Esophagus (tissue), 2 donors: ENCODE results near the gene CHRNB2. TPM values are rescaled to one million over a fixed set of nuclear protein-coding genes. Genes with fewer than 3 reads are reported as not detected.
"Not testable (repeated sequence)": the region's sequence is repeated elsewhere in the genome, so short reads cannot be mapped to it uniquely, and the experiment has no call there.

Experiments used
- H3K27ac ChIP-seq, 2 donors: one replicate each; pipeline ENCODE4 v1.5.1; 2013; ENCODE audit warnings: low read depth in 2 of 2, mild to moderate bottlenecking in 2 of 2, inconsistent platforms in 1 of 2, low read length in 1 of 2, moderate library complexity in 1 of 2
- H3K27me3 ChIP-seq, 2 donors: one replicate each; pipeline ENCODE4 v1.6.1; 2013; ENCODE audit warnings: low read length in 2 of 2, control low read depth in 1 of 2, mild to moderate bottlenecking in 1 of 2; ENCODE audit not compliant: insufficient read depth in 2 of 2, control insufficient read depth in 1 of 2
- H3K36me3 ChIP-seq, 2 donors: one replicate each; pipeline ENCODE4 v1.6.1; 2013; ENCODE audit warnings: low read length in 1 of 2; ENCODE audit not compliant: control insufficient read depth in 2 of 2, insufficient read depth in 2 of 2
- H3K4me1 ChIP-seq, 2 donors: one replicate each; pipeline ENCODE4 v1.6.1; 2013; ENCODE audit warnings: low read length in 1 of 2; ENCODE audit not compliant: control insufficient read depth in 2 of 2, insufficient read depth in 2 of 2
- H3K4me3 ChIP-seq, 2 donors: one replicate each; pipeline ENCODE4 v1.5.1; 2013; ENCODE audit warnings: low read length in 2 of 2, mild to moderate bottlenecking in 2 of 2, low read depth in 1 of 2, moderate library complexity in 1 of 2
- H3K9me3 ChIP-seq, 2 donors: one replicate each; pipeline ENCODE4 v1.6.1; 2013; ENCODE audit warnings: mild to moderate bottlenecking in 2 of 2, low read depth in 1 of 2, low read length in 1 of 2, moderate library complexity in 1 of 2; ENCODE audit not compliant: control insufficient read depth in 2 of 2, insufficient read depth in 1 of 2
- WGBS, 2 donors: extraction: QIAGEN DNeasy Blood & Tissue Kit; methylation state at CpG; one replicate each; pipeline ENCODE4 v1.1.7; 2013; 5-methylcytosine and 5-hydroxymethylcytosine counted together
- polyA plus RNA-seq, 2 donors: library from polyadenylated mRNA; stranded (reverse); fragments of 200-250 nt; gene quantifications; one replicate each; pipeline ENCODE4 v1.2.3, GENCODE V29; 2013
- donor health status: healthy with polysubstance abuse.
- donor health status: Bipolar disorder and iron deficiency.

The CHRNB2 gene
- polyA plus RNA-seq = under 1 TPM; 0.11 to 0.18 TPM

DNA sequence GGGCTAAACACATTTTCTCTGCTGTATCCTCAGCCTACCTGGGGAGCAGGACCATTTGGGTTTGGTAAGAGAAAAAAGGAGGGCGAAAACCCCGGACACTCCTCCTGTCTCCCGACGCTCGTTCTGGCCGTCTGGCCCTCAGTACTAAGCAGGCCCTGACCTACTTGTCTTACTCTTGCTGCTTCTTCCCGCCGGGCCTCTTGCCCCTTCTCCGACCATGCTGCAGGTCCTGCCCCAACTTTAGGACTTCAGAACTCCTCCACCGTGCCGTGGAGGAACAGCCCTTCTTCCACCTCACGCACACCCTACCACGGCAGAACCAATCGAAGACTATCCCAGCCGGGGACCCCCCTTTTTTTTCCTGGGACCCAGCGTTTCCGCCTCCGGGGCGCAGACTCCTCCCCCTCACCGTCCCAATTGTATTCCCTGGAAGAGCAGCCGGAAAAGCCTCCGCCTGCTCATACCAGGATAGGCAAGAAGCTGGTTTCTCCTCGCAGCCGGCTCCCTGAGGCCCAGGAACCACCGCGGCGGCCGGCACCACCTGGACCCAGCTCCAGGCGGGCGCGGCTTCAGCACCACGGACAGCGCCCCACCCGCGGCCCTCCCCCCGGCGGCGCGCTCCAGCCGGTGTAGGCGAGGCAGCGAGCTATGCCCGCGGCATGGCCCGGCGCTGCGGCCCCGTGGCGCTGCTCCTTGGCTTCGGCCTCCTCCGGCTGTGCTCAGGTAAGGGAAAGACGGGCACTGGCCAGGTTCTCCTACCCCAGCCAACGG is at the start of gene CHRNB2:
Gene CHRNB2, plus strand, starts transcription at position 393 of the 771 bp plus-strand sequence. Its CDS starts 267 bp downstream, at position 660.
- Histone ChIP-seq H3K27ac (no peak within 1 kb of the TSS), H3K9me3 (no peaks in the 10 kb centered on the region), H3K27me3 (no peaks in the 10 kb centered on the region), H3K4me3 (peak within 1 kb of the TSS; percentile 28 to 30), H3K4me1 (peaks cover 8 to 11% of the 10 kb centered on the region in 2 donors), H3K36me3 (no peaks in the 10 kb centered on the region)
- 2% methylated on average over 50 to 53 of the region's 53 CpGs for WGBS, 2 donors

DNA sequence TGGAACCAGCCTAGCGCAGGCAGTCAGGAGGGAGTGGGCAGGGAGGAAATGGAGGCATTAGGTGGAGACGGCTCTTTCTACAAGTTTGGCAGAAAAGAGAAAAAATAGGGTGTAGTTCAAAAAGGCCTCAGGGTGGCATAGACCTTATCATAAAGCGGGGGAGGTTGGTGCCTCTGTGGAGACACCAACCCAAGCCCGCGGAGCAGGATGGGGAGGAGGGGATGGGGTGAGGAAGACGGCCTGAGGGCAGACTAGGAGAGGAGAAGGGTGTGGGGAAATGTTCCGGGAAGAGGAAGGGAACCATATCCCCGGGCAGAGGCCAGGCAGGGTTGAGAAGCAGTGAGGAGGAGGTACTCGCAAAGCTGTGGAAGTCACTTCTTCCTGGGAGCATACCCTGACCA is 48.0 kb upstream of the CHRNB2 start:
- 48 to 54% methylated on average over 9 of the region's 9 CpGs for WGBS, 2 donors
- H3K27ac ChIP-seq = peak overlapping the region in 1 of 2 donors; percentile 6
- no peaks in the 10 kb centered on the region for H3K36me3 ChIP-seq
- H3K4me3 ChIP-seq = no peak overlapping the region
- peaks cover 0 to 2% of the 10 kb centered on the region in 2 donors for H3K4me1 ChIP-seq
- H3K9me3 ChIP-seq = no peaks in the 10 kb centered on the region
- H3K27me3 ChIP-seq = no peaks in the 10 kb centered on the region

DNA sequence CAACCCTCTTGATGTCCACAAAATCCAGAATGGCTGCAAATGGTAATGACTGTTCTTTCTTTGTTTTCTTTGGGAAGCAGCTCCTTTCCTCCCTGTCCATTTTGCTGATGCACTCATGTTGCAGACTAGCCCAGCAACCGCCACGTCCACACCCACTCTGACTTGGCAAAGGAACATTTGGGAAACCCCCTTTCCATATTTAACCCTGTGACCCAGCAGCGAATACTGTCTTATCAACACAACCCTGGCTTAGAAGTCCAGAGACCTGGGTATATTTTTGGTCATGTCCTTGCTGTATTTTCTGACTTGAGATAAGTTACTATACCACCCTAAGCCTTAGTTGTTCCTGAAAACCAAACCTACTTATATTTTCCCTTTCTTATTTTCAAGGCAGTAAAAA is 47.2 kb upstream of the CHRNB2 start:
- 22 to 34% methylated on average over 3 of the region's 3 CpGs for WGBS, 2 donors
- Histone ChIP-seq H3K4me1 (peaks cover 0 to 2% of the 10 kb centered on the region in 2 donors), H3K27me3 (no peaks in the 10 kb centered on the region), H3K4me3 (no peak overlapping the region), H3K9me3 (no peaks in the 10 kb centered on the region), H3K36me3 (no peaks in the 10 kb centered on the region), H3K27ac (no peak overlapping the region)

- peaks cover 0 to 2% of the 10 kb centered on the region in 2 donors for H3K4me1 ChIP-seq
- no peaks in the 10 kb centered on the region for H3K36me3 ChIP-seq
- H3K27ac ChIP-seq = no peak overlapping the region
- no peak overlapping the region for H3K4me3 ChIP-seq
- H3K27me3 ChIP-seq = no peaks in the 10 kb centered on the region
- H3K9me3 ChIP-seq = no peaks in the 10 kb centered on the region
- 41 to 43% methylated on average over 3 of the region's 3 CpGs for WGBS, 2 donors
Observed at GRCh38 chr1:154521695-154522094, 45.9 kb upstream of the CHRNB2 start.

- Histone ChIP-seq H3K27ac (no peak overlapping the region), H3K4me3 (no peak overlapping the region), H3K27me3 (no peaks in the 10 kb centered on the region), H3K36me3 (no peaks in the 10 kb centered on the region), H3K9me3 (no peaks in the 10 kb centered on the region), H3K4me1 (no peaks in the 10 kb centered on the region)
Observed at GRCh38 chr1:154524881-154525280, 42.7 kb upstream of the CHRNB2 start.

DNA sequence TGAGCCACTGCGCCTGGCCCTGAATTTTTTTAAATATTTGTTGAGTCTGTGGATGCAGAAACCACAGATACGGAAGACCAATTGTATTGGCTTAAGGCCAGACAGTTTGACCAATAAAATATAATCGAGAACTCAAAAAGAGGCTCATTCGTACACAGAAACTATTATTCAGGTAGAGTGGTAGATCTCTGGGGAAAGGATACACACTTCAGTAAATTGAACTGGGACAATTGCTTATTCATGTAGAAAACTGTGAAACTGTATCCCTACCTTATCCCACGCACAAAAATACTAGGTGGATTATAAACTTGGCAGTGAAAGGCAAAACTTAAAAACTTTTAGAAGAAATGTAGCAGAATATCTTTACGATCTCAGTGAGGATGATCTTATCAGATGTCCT is 40.4 kb upstream of the CHRNB2 start:
- no peaks in the 10 kb centered on the region for H3K27me3 ChIP-seq
- no peak overlapping the region for H3K4me3 ChIP-seq
- WGBS, 2 donors = 73 to 79% methylated on average over 6 of the region's 6 CpGs
- no peak overlapping the region for H3K27ac ChIP-seq
- H3K36me3 ChIP-seq = no peaks in the 10 kb centered on the region
- H3K4me1 ChIP-seq = no peaks in the 10 kb centered on the region
- H3K9me3 ChIP-seq = no peaks in the 10 kb centered on the region

DNA sequence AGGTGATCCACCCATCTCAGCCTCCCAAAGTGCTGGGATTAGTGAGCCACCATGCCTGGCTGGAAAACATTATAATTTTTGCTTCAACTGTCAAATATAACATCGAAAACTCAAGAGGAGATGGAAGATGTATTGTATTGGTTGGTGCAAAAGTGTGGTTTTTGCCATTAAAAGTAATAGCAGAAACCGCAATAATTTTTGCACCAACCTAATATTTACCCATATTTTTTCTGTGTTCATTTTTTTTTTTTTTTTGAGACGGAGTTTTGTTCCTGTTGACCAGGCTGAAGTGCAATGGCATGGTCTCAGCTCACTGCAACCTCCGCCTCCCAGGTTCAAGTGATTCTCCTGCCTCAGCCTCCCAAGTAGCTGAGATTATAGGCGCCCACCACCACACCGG is 38.3 kb upstream of the CHRNB2 start:
- Histone ChIP-seq H3K27me3 (no peaks in the 10 kb centered on the region), H3K36me3 (no peaks in the 10 kb centered on the region), H3K4me1 (no peaks in the 10 kb centered on the region), H3K4me3 (no peak overlapping the region), H3K27ac (no peak overlapping the region), H3K9me3 (no peaks in the 10 kb centered on the region)
- 93 to 94% methylated on average over 6 of the region's 6 CpGs for WGBS, 2 donors

DNA sequence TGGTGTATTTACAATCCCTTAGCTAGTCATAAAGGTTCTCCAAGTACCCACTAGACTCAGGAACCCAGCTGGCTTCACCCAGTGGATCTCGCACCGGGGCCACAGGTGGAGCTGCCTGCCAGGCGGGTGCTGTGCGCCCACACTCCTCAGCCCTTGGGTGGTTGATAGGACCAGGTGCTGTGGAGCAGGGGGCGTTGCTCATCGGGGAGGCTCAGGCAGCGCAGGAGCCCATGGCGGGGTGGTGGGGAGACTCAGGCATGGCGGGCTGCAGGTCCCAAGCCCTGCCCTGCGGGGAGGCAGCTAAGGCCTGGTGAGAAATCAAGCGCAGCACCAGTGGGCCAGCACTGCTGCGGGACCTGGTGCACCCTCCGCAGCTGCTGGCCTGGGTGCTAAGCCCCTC is 35.6 kb upstream of the CHRNB2 start:
- H3K9me3 ChIP-seq, H3K4me3 ChIP-seq, H3K27me3 ChIP-seq, H3K27ac ChIP-seq, H3K36me3 ChIP-seq, H3K4me1 ChIP-seq: not testable (repeated sequence)
- WGBS, 2 donors = 97 to 98% methylated on average over 13 of the region's 13 CpGs

DNA sequence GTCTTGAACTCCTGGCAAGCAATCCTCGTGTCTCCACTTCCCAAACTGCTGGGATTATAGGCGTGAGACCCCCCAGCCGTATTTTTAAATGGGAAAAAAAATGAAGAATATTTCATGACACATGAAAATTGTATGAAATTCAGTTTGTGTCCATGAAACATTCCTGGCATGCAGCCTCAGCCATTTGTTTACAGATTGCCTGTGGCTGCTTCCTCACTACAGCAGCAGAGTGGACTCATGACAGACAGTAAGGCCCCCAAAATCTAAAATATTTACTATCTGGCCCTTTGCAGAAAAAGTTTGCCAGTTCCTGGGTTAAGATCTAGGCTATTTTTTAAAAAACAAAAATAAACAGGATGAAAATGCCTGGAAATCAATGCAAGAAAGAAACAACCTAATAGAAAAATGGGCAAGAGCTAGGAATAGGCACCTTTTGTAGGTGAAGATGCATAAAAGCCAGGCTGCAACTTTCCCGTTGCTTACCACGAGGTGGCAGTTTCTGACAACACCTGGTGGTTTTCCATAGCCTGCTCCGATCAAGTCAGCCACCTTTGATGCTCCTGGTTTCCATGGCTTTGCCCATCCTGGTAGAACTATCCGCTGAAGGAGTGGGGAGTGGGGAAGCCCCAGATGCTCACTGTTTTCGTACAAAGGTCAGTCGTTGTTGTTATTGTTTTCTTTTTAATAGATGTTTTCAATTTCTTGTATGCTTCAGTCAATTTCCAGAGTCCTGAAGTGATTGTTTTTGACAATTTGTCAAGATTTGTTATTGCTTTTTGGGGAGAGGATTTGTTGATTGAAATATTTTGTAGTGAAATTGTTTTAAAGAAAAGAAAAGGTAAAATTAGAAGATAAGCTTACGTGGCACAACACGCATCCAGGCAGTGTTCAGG is 33.4 kb upstream of the CHRNB2 start:
- Histone ChIP-seq H3K36me3 (no peaks in the 10 kb centered on the region), H3K9me3 (no peaks in the 10 kb centered on the region), H3K4me3 (no peak overlapping the region), H3K27ac (no peak overlapping the region), H3K27me3 (no peaks in the 10 kb centered on the region), H3K4me1 (no peaks in the 10 kb centered on the region)
- 57 to 58% methylated on average over 11 of the region's 11 CpGs for WGBS, 2 donors
